Loucy (cell line): ENCODE results near the gene ZNF407.

Experiments used
- H2AFZ ChIP-seq: fragments of 200-600 bp; sonication (generic); 2 replicates; pipeline ENCODE4 v1.6.0; 2016; ENCODE audit warnings: antibody characterized with exemption, mild to moderate bottlenecking, low read length, moderate library complexity
- H3F3A ChIP-seq: fragments of 200-600 bp; 2 replicates; pipeline ENCODE4 v1.6.0; 2016; ENCODE audit warnings: antibody characterized with exemption, low read depth, mild to moderate bottlenecking
- H3K27me3 ChIP-seq: fragments of 200-600 bp; sonication (generic); 2 replicates; pipeline ENCODE4 v1.6.1; 2014; ENCODE audit warnings: low read length, mild to moderate bottlenecking; ENCODE audit not compliant: insufficient read depth, poor library complexity, severe bottlenecking
- H3K36me3 ChIP-seq: fragments of 200-600 bp; sonication (generic); 2 replicates; pipeline ENCODE4 v1.6.1; 2016; ENCODE audit warnings: low read length; ENCODE audit not compliant: insufficient read depth
- H3K4me1 ChIP-seq: fragments of 200-600 bp; sonication (generic); 2 replicates; pipeline ENCODE4 v1.5.1; 2014; ENCODE audit warnings: low read length, mild to moderate bottlenecking; ENCODE audit not compliant: insufficient read depth, poor library complexity, severe bottlenecking
- H3K4me2 ChIP-seq: fragments of 200-600 bp; sonication (generic); 2 replicates; pipeline ENCODE4 v1.6.0; 2014; ENCODE audit warnings: antibody characterized with exemption, low read length, low read depth, mild to moderate bottlenecking; ENCODE audit not compliant: poor library complexity, severe bottlenecking
- H3K4me3 ChIP-seq: fragments of 200-600 bp; sonication (generic); 2 replicates; pipeline ENCODE4 v1.5.1; 2014; ENCODE audit warnings: low read length, mild to moderate bottlenecking, mixed read lengths; ENCODE audit not compliant: poor library complexity, severe bottlenecking
- H3K79me2 ChIP-seq: fragments of 200-600 bp; sonication (generic); 2 replicates; pipeline ENCODE4 v1.6.1; 2014; ENCODE audit warnings: low read length; ENCODE audit not compliant: insufficient read depth
- H3K9ac ChIP-seq: fragments of 200-600 bp; sonication (generic); 2 replicates; pipeline ENCODE4 v1.6.0; 2014; ENCODE audit warnings: mild to moderate bottlenecking, low read depth, low read length, moderate library complexity; ENCODE audit not compliant: poor library complexity, severe bottlenecking
- H3K9me2 ChIP-seq: fragments of 200-600 bp; sonication (generic); replicated peaks from 2 replicates; pipeline ENCODE4 v1.6.1; 2016; ENCODE audit warnings: low read depth, low read length, mixed read lengths
- H3K9me3 ChIP-seq: fragments of 200-600 bp; sonication (generic); 2 replicates; pipeline ENCODE4 v1.6.1; 2014; ENCODE audit warnings: mild to moderate bottlenecking, antibody characterized with exemption, low read length, low read depth; ENCODE audit not compliant: insufficient read depth
- H4K20me1 ChIP-seq: fragments of 200-600 bp; sonication (generic); 2 replicates; pipeline ENCODE4 v1.6.0; 2014; ENCODE audit warnings: antibody characterized with exemption, low read length, mild to moderate bottlenecking; ENCODE audit not compliant: insufficient read depth, poor library complexity, severe bottlenecking
- CTCF ChIP-seq: fragments of 200-600 bp; sonication (generic); conservative IDR thresholded peaks from 2 replicates; pipeline ENCODE4 v1.5.1; 2014; ENCODE audit warnings: mild to moderate bottlenecking, antibody characterized with exemption, low read length
- EZH2phosphoT487 ChIP-seq: fragments of 200-600 bp; IDR thresholded peaks from 2 replicates; pipeline ENCODE4 v1.6.1; 2018; ENCODE audit warnings: antibody characterized with exemption, mild to moderate bottlenecking, moderate library complexity, borderline replicate concordance

The ZNF407 gene

GRCh38 chr18:74914648-74915047 is 317.0 kb downstream of the ZNF407 start:
- Histone ChIP-seq H3K36me3 (no peaks in the 10 kb centered on the region), H3K9ac (no peak overlapping the region), H3K79me2 (no peaks in the 10 kb centered on the region), H3K27me3 (no peaks in the 10 kb centered on the region), H4K20me1 (no peaks in the 10 kb centered on the region), H2AFZ (no peak overlapping the region), H3K9me2 (no peaks in the 10 kb centered on the region), H3K4me1 (no peaks in the 10 kb centered on the region), H3F3A (no peaks in the 10 kb centered on the region), H3K9me3 (no peaks in the 10 kb centered on the region), H3K4me2 (no peak overlapping the region), H3K4me3 (no peak overlapping the region)
- TF ChIP-seq EZH2phosphoT487 (no peak), CTCF (no peak)

- no peaks in the 10 kb centered on the region for H3F3A ChIP-seq
- H3K9ac ChIP-seq, result no peak overlapping the region
- H3K27me3 ChIP-seq, result no peaks in the 10 kb centered on the region
- no peaks in the 10 kb centered on the region for H3K4me1 ChIP-seq
- TF ChIP-seq EZH2phosphoT487 (no peak), CTCF (no peak)
- no peaks in the 10 kb centered on the region for H3K79me2 ChIP-seq
- no peak overlapping the region for H3K4me2 ChIP-seq
- H4K20me1 ChIP-seq, result no peaks in the 10 kb centered on the region
- no peak overlapping the region for H3K4me3 ChIP-seq
- no peak overlapping the region for H2AFZ ChIP-seq
- no peaks in the 10 kb centered on the region for H3K9me3 ChIP-seq
- H3K36me3 ChIP-seq, result no peaks in the 10 kb centered on the region
- H3K9me2 ChIP-seq, result no peaks in the 10 kb centered on the region
These were observed 319.2 kb downstream of the ZNF407 start for GRCh38 chr18:74916773-74917393.

GRCh38 chr18:74918276-74918790 is 320.7 kb downstream of the ZNF407 start:
- no peaks in the 10 kb centered on the region for H3K79me2 ChIP-seq
- no peak for TF ChIP-seq EZH2phosphoT487
- no peak for TF ChIP-seq CTCF
- H4K20me1 ChIP-seq, result no peaks in the 10 kb centered on the region
- H3K36me3 ChIP-seq, result no peaks in the 10 kb centered on the region
- H2AFZ ChIP-seq, result no peak overlapping the region
- H3K9me3 ChIP-seq, result no peaks in the 10 kb centered on the region
- H3K4me2 ChIP-seq, result no peak overlapping the region
- no peaks in the 10 kb centered on the region for H3K9me2 ChIP-seq
- no peaks in the 10 kb centered on the region for H3F3A ChIP-seq
- no peaks in the 10 kb centered on the region for H3K4me1 ChIP-seq
- no peak overlapping the region for H3K9ac ChIP-seq
- H3K27me3 ChIP-seq, result no peaks in the 10 kb centered on the region
- no peak overlapping the region for H3K4me3 ChIP-seq
